ENCODE results near the gene FRMD3. TPM values are rescaled to one million over a fixed set of nuclear protein-coding genes. Genes with fewer than 3 reads are reported as not detected.

Gene FRMD3
- total RNA-seq, 1 experiment from 2014 or later, result 0.55 TPM

- Histone ChIP-seq H2BK12ac (ENCODE audit: insufficient read length, low read depth, low read length) (no peak overlapping the region), H4K8ac (replicated peaks; ENCODE audit: insufficient read length, low read depth, low read length) (no peak overlapping the region), H3K27ac (ENCODE audit: insufficient read length, low read depth, low read length) (no peak overlapping the region), H2BK20ac (ENCODE audit: low read depth, low read length, poor library complexity, severe bottlenecking) (no peak overlapping the region), H4K20me1 (ENCODE audit: control insufficient read depth, insufficient read depth, insufficient read length) (no peaks in the 10 kb centered on the region), H3K4me1 (ENCODE audit: insufficient read depth, low read length) (0 out of 2 replicates have a peak, but pooled peaks cover 4% of the 10 kb centered on the region), H3K79me1 (ENCODE audit: insufficient read depth, low read depth, low read length, poor library complexity, severe bottlenecking) (no peaks in the 10 kb centered on the region), H2AK5ac (ENCODE audit: insufficient read length, low read length) (no peak overlapping the region), H4K91ac (ENCODE audit: insufficient read length, low read depth, low read length) (no peak overlapping the region), H2BK15ac (ENCODE audit: low read depth, low read length) (no peak overlapping the region), H3K18ac (ENCODE audit: insufficient read length, low read depth, low read length) (no peak overlapping the region), H3K27me3 (ENCODE audit: insufficient read depth, low read length) (no peaks in the 10 kb centered on the region), H3K23ac (ENCODE audit: insufficient read length, low read depth, low read length) (no peak overlapping the region), H3K56ac (ENCODE audit: insufficient read length, low read depth, low read length) (no peak overlapping the region), H2BK5ac (ENCODE audit: insufficient read length, low read length) (no peak overlapping the region), H2AFZ (ENCODE audit: low read length) (no peak overlapping the region), H3K14ac (ENCODE audit: insufficient read depth, low read length) (no peak overlapping the region), H3K9me3 (ENCODE audit: control insufficient read depth, low read depth, low read length) (no peaks in the 10 kb centered on the region), H3T11ph (ENCODE audit: low read length) (no peak overlapping the region), H2BK120ac (ENCODE audit: low read depth, low read length, poor library complexity, severe bottlenecking) (no peak overlapping the region), H3K9ac (ENCODE audit: extremely low read depth, insufficient read length, low read length) (no peak overlapping the region), H3K4me2 (ENCODE audit: insufficient read depth, insufficient read length, low read length) (no peak overlapping the region), H3K4ac (ENCODE audit: low read depth, low read length) (no peak overlapping the region), H3K79me2 (ENCODE audit: insufficient read depth, low read length) (no peaks in the 10 kb centered on the region), H3K23me2 (ENCODE audit: insufficient read length, low read depth, low read length, poor library complexity, severe bottlenecking) (no peaks in the 10 kb centered on the region), H4K5ac (ENCODE audit: insufficient read length, low read depth, low read length) (no peak overlapping the region)
- no peak overlapping the region for H3K4me3 Mint-ChIP-seq
- WGBS (ENCODE audit: extremely low coverage, insufficient read length, low lambda C conversion rate), result no CpG with 5 or more reads among the region's 9 CpGs
- H3K36me3 Mint-ChIP-seq (ENCODE audit: insufficient read depth in 1 of 3, low read depth in 3 of 3), result no peaks in the 10 kb centered on the region; a peak in 1 of 7 replicates
- peaks cover 3 to 4% of the 10 kb centered on the region in 2 experiments for H3K4me1 Mint-ChIP-seq
- H3K27ac Mint-ChIP-seq, result no peak overlapping the region; a peak in 1 of 7 replicates
- no peaks in the 10 kb centered on the region for H3K9me3 Mint-ChIP-seq
- no peaks in the 10 kb centered on the region; the same call in 1 of the 2 replicates for H3K27me3 Mint-ChIP-seq (ENCODE audit: low read depth)
- no peak for DNase-seq
- no peak for TF ChIP-seq CTCF (conservative IDR thresholded peaks at IDR 0.05)
Measured at GRCh38 chr9:83208065-83208850, 329.9 kb downstream of the FRMD3 start.

All from H9 (cell line).